Spinal cord (tissue), 4 donors: Measurements from ENCODE around the gene COPS2. TPM values are rescaled to one million over a fixed set of nuclear protein-coding genes. Genes with fewer than 3 reads are reported as not detected.

Source experiments
- polyA plus RNA-seq, 2 donors: library from polyadenylated mRNA; unstranded; fragments of 120-200 nt; gene quantifications; one replicate each; pipeline ENCODE4 v1.2.1, GENCODE V29; 2013; ENCODE audit not compliant: insufficient read length in 2 of 2
- small RNA-seq: library from RNA; depleted of rRNA; stranded (forward); fragments of <200 nt; gene quantifications from one replicate; pipeline ENCODE3, GENCODE V24; 2014; ENCODE audit warnings: low replicate concordance
- total RNA-seq, 2 donors: library from RNA; depleted of rRNA in 1 of 2; stranded (reverse); fragments of 120-200 nt in 1 of 2; fragments of >200 nt in 1 of 2; gene quantifications; one replicate each; pipeline versions ENCODE4 v1.2.3 to v1.2.4, GENCODE V29; 2013 to 2014

The COPS2 gene
- total and polyA plus RNA-seq, 4 donors: 58.9 to 111 (median 76.5) TPM

Small RNA genes lying within 50 kb of the gene (small RNA-seq; reads per million reads assigned to genes)
- gene MIR4716 (not detected), gene RF00019 (not detected), gene RN7SL307P (not detected)

Other genes with a start within 250 kb of the COPS2 start
- gene SHC4, start 191.7 kb downstream of the COPS2 start, total RNA-seq: 10 to 100 TPM; 11.0 to 30.8 TPM
- 10 to 100 TPM in 1 of 2 donors, 1 to 10 TPM in 1; 8.8 to 10.5 TPM for gene SHC4, start 191.7 kb downstream of the COPS2 start, polyA plus RNA-seq
- gene SECISBP2L, start 109.2 kb downstream of the COPS2 start, total RNA-seq: 100 to 1,000 TPM in 1 of 2 donors, 10 to 100 TPM in 1; 81.2 to 169 TPM
- gene SECISBP2L, start 109.2 kb downstream of the COPS2 start, polyA plus RNA-seq: 10 to 100 TPM; 62.1 to 90.3 TPM
- gene GALK2, start 14.6 kb upstream of the COPS2 start, total RNA-seq: 10 to 100 TPM; 44.5 to 48.4 TPM
- 10 to 100 TPM; 19.5 to 21.0 TPM for gene GALK2, start 14.6 kb upstream of the COPS2 start, polyA plus RNA-seq